Measurements from ENCODE around the gene NTRK2.

Gene NTRK2

DNA sequence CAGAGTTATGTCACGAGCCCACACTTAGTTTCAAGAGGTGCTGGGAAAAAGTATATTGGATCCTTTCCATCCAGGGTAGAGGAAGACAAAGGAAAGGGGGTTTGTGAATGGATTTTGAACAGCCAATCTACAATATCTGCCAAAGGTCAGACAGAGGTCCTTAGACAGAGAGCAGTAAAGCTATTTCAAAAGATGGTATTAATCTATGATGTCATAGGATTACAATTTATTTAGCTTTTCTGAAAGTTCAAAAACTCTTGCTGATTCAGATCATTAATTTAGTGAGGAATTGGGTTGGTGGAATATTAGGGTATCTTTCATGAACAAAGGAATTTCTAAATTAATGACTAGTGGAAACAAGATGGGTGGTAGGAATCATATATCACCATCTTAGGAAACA lies 126.9 kb downstream of the NTRK2 start:
- Histone ChIP-seq H3K9ac (ENCODE audit: low read length) (no peak overlapping the region), H3K9me3 (ENCODE audit: low read length) (no peaks in the 10 kb centered on the region), H3K9me2 (ENCODE audit: low read depth, low read length) (no peaks in the 10 kb centered on the region), H3K27me3 (ENCODE audit: insufficient read depth, low read length) (no peaks in the 10 kb centered on the region), H3F3A (ENCODE audit: insufficient read depth, low read length) (no peaks in the 10 kb centered on the region), H2AFZ (ENCODE audit: low read length) (no peak overlapping the region), H3K4me1 (ENCODE audit: insufficient read depth, low read length, severe bottlenecking) (no peaks in the 10 kb centered on the region), H3K36me3 (ENCODE audit: insufficient read depth, low read length) (no peaks in the 10 kb centered on the region), H3K4me3 (ENCODE audit: low read depth, low read length, poor library complexity, severe bottlenecking) (no peak overlapping the region), H3K27ac (ENCODE audit: low read depth, low read length, poor library complexity, severe bottlenecking) (no peak overlapping the region), H3K79me2 (ENCODE audit: insufficient read depth, low read length) (no peaks in the 10 kb centered on the region), H4K20me1 (ENCODE audit: insufficient read depth, low read length) (no peaks in the 10 kb centered on the region), H3K4me2 (ENCODE audit: low read length) (no peak overlapping the region)
- TF ChIP-seq, protein P1, sequence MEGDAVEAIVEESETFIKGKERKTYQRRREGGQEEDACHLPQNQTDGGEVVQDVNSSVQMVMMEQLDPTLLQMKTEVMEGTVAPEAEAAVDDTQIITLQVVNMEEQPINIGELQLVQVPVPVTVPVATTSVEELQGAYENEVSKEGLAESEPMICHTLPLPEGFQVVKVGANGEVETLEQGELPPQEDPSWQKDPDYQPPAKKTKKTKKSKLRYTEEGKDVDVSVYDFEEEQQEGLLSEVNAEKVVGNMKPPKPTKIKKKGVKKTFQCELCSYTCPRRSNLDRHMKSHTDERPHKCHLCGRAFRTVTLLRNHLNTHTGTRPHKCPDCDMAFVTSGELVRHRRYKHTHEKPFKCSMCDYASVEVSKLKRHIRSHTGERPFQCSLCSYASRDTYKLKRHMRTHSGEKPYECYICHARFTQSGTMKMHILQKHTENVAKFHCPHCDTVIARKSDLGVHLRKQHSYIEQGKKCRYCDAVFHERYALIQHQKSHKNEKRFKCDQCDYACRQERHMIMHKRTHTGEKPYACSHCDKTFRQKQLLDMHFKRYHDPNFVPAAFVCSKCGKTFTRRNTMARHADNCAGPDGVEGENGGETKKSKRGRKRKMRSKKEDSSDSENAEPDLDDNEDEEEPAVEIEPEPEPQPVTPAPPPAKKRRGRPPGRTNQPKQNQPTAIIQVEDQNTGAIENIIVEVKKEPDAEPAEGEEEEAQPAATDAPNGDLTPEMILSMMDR (IDR thresholded peaks at IDR 0.05; ENCODE audit: low read length) = no peak
- no peak for TF ChIP-seq EZH2 (IDR thresholded peaks at IDR 0.05; ENCODE audit: borderline replicate concordance, low read length)

DNA sequence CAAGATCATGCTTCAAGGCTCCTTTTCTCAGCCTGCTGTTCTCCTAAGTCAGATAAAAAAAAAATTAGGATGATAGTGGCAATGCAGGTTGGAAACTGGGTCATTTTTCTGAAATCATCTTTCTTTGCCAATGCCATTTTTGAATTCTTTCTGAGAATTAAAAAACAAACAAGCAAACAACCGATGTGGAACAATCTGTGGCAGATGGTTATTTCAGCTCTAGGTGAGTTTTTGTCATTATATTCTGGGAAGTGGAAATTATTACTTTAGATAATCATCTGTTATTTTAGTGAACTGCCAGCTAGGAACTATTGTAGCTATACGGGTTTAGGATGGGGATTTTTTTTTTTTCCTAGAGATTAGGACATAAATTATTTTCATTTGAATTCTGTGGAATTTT lies 129.7 kb downstream of the NTRK2 start:
- Histone ChIP-seq H3K36me3 (ENCODE audit: insufficient read depth, low read length) (no peaks in the 10 kb centered on the region), H2AFZ (ENCODE audit: low read length) (no peak overlapping the region), H4K20me1 (ENCODE audit: insufficient read depth, low read length) (no peaks in the 10 kb centered on the region), H3K27me3 (ENCODE audit: insufficient read depth, low read length) (peaks cover 5% of the 10 kb centered on the region; the same call in 1 of the 2 replicates), H3K4me3 (ENCODE audit: low read depth, low read length, poor library complexity, severe bottlenecking) (no peak overlapping the region), H3K9ac (ENCODE audit: low read length) (no peak overlapping the region), H3K27ac (ENCODE audit: low read depth, low read length, poor library complexity, severe bottlenecking) (no peak overlapping the region), H3K79me2 (ENCODE audit: insufficient read depth, low read length) (no peaks in the 10 kb centered on the region), H3F3A (ENCODE audit: insufficient read depth, low read length) (no peaks in the 10 kb centered on the region), H3K4me2 (ENCODE audit: low read length) (no peak overlapping the region), H3K9me3 (ENCODE audit: low read length) (no peaks in the 10 kb centered on the region), H3K4me1 (ENCODE audit: insufficient read depth, low read length, severe bottlenecking) (no peaks in the 10 kb centered on the region), H3K9me2 (ENCODE audit: low read depth, low read length) (no peaks in the 10 kb centered on the region)
- no peak for TF ChIP-seq EZH2 (IDR thresholded peaks at IDR 0.05; ENCODE audit: borderline replicate concordance, low read length)
- TF ChIP-seq, protein P1 (IDR thresholded peaks at IDR 0.05; ENCODE audit: low read length) = no peak

DNA sequence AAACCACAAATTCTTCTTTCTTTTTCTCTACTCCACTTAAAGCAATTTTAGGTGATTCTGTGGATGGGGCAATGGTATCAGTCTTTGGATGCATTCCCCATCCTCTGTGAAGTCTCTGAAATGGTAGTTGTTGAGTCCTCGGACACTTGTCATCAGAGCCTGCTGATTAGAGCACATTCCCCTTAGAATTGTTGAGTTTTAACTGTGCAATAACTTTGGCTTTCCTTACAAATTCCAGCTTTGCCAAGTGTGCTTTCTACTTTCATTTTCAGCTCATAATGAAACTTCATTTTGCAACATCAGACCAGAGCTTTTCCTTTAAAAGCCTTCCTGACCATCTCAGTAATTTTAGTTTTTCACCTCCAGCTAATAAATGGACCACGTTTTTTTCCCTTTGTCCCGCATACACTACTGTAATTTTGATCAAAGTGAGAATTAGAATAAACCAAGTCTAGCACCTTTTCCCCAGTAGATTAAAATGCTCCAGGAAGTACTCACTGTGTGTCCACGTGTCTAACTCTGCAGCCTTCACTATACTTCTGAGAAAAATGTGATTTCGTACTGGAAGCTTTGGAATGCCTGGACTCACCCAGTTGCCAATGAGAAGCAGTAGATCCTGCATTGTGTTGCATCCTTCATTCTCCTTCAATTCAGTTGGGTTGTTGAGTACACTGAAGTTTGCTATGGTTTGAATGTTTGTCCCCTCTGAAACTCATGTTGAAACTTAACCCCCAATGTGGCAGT lies 135.6 kb downstream of the NTRK2 start:
- TF ChIP-seq EZH2 (IDR thresholded peaks at IDR 0.05; ENCODE audit: borderline replicate concordance, low read length) = no peak
- TF ChIP-seq, protein P1 (IDR thresholded peaks at IDR 0.05; ENCODE audit: low read length) = no peak
- no peaks in the 10 kb centered on the region for H3K9me2 ChIP-seq (ENCODE audit: low read depth, low read length)
- H3K27me3 ChIP-seq (ENCODE audit: insufficient read depth, low read length) = peaks cover 5% of the 10 kb centered on the region; the same call in 1 of the 2 replicates
- H3K9ac ChIP-seq (ENCODE audit: low read length) = no peak overlapping the region
- no peak overlapping the region for H3K4me3 ChIP-seq (ENCODE audit: low read depth, low read length, poor library complexity, severe bottlenecking)
- H3K4me2 ChIP-seq (ENCODE audit: low read length) = no peak overlapping the region
- no peaks in the 10 kb centered on the region for H3F3A ChIP-seq (ENCODE audit: insufficient read depth, low read length)
- no peak overlapping the region for H2AFZ ChIP-seq (ENCODE audit: low read length)
- H4K20me1 ChIP-seq (ENCODE audit: insufficient read depth, low read length) = no peaks in the 10 kb centered on the region
- no peaks in the 10 kb centered on the region for H3K79me2 ChIP-seq (ENCODE audit: insufficient read depth, low read length)
- H3K36me3 ChIP-seq (ENCODE audit: insufficient read depth, low read length) = no peaks in the 10 kb centered on the region
- no peak overlapping the region for H3K27ac ChIP-seq (ENCODE audit: low read depth, low read length, poor library complexity, severe bottlenecking)
- no peaks in the 10 kb centered on the region for H3K4me1 ChIP-seq (ENCODE audit: insufficient read depth, low read length, severe bottlenecking)
- no peaks in the 10 kb centered on the region for H3K9me3 ChIP-seq (ENCODE audit: low read length)
